Stimulated activated CD4-positive, alpha-beta T cell treated with anti-CD3 and anti-CD28 coated beads, TNF-alpha, amount 100 ng/mL, for 24 hours (primary cell): ENCODE data around the gene KLHL36.
"Not testable (repeated sequence)": the region's sequence is repeated elsewhere in the genome, so short reads cannot be mapped to it uniquely, and the experiment has no call there.

Experiments used
- DNase-seq, 3 experiments: peaks; one replicate each; pipeline ENCODE4 v3.0.0-alpha.2; 2020; ENCODE audit warnings: low read depth in 3 of 3

Gene KLHL36

DNA sequence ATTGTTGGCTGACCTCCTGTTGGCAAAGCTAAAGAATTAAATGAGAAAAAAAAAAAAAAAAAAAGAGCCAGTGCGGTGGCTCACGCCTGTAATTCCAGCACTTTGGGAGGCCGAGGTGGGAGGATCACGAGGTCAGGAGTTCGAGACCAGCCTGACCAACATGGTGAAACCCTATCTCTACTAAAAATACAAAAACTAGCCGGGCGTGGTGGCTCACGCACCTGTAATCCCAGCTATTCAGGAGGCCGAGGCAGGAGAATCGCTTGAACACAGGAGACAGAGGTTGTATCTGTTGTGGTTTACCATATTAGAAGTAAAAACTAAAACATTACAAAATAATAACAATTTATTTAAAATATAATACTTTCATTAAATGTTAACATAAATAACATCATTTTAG lies 45.6 kb downstream of the KLHL36 start:
- DNase-seq = not testable (repeated sequence)

DNA sequence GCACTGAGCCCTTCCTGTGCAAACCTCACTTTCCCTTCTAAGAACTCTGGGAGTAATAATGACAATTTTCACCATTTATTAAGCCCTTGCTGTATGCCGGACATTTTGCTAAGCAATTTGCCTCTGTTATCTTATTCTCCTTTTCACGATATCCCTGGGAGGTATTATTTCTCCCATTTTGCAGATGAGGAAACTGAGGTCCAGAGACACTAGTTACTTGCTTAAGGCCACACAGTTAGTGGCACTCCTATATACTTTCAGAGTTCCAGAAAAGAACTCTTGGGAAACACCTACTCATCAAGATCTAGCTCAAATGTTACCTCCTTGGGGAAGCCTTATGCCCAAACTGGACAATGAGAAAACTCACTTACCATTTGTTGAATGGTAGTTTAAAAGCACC lies 46.7 kb downstream of the KLHL36 start:
- DNase-seq = no peak

DNA sequence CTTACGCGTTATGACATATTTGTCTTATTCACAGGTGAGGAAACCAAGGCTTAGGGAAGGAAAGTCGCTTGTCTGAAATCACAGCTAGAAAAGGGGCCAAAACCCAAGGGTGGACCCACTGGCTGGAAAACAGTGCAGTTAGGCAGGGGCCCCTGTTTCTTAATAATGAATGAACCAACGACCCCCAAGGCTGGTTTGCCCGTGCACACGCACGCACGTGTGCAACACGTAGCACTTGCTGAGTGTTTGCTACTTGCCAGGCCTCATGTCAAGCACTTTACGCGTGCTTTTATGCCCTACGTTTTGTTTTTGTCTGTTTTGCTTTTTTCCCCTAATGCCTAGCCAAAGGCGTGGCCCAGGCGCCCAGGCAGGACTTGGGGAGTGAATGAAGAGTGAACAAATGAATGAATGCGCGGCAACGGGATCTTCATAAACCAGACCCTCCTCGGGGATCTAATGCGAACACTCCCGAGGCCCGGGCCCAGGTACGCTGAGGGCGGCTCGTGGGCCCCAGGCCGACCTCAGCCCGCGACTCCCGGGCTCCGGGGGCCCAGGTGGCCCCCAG lies 50.9 kb downstream of the KLHL36 start:
- peak in 1 of 3 experiments; percentile 20 for DNase-seq

GRCh38 chr16:84699712-84700445 lies 51.6 kb downstream of the KLHL36 start, which contains the start of gene USP10:
Gene USP10, plus strand, starts transcription at chr16:84700000. Its CDS starts 91 bp downstream, at chr16:84700091.
- peak; percentile 46 to 77 (median 65) for DNase-seq

DNA sequence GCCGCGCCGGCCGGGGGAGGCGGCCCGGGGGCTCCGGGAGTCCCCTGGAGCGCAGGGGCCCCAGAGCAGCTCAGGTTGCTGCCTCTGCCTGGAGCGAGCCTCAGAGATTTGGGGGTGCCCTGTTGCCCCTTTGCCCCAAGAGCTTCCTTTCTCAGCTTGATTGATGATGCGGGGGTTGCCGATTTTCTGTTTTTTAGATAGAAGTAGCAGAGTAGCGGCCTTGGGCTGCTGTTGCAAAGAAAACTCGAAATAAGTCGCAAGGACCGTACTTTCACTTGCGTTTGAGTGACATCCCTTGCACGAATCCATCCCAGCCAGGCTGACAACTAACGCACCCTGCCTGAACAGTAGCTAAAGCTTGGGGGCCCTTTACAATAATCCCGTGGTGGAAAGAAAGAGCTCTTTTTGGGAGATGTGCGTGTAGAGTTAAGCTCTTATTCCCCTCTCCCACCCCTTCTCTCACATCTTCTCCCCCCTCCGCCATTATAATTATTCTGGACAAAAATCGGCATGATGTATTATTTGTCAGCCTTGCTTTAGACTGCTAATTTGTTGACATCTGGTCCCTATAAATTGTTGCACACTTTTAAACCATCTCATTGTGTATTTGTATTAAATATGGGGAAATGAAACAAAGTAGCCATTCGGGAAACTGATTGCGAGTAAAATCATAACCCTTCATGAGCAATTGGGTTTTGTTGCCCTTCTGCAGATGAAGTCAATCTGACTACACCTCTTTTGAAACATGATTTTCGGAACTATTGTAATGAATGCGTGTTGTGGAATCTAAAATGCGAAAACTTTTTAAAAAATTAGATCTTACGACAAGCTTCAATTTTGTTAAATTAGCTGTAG lies 52.4 kb downstream of the KLHL36 start:
- peak; percentile 6 to 21 (median 19) for DNase-seq

DNA sequence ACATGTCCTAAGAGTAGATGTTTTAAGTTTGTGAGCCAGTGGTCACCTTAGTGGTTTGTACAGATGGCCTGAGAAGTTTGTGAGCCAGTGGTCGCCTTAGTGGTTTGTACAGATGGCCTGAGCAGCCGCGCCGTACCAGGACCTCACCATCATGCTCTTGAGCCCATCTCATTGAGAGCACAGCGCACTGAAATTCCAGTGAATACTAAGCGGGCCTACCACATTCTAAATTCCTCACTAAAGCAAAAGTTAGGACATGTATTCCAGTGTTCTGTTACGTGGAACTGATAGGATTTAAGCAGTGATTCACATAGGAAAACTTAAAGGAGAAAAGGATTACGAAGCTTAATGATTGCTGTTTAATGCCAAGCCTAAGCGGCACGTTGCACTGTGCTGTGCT lies 55.4 kb downstream of the KLHL36 start:
- DNase-seq = no peak

DNA sequence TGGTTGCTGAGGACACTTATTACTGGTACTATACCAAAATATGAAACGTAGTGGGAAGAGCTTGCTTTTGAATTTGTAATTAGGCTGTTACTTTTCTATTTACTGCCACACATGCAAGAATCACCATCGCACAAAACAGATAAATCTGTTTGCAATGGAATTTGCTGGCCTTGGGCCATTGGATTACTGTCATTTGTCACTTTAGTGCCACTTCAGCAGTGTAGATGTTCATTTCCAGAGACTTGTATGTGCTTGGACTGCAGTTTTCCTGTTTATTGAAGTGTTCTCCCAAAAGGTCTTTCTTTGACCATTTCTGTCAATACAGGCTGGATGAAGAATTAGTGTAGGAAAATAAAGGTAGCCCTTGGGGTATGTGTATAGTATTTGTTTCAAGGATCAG lies 55.9 kb downstream of the KLHL36 start:
- DNase-seq = no peak

GRCh38 chr16:84706856-84707255 lies 58.5 kb downstream of the KLHL36 start:
- no peak for DNase-seq

- DNase-seq = no peak
Measured at GRCh38 chr16:84709609-84710008, 61.3 kb downstream of the KLHL36 start.

GRCh38 chr16:84710686-84711085 lies 62.4 kb downstream of the KLHL36 start:
- DNase-seq = no peak
